Panc1 (cell line): Measurements from ENCODE around the gene TTLL6. TPM values are rescaled to one million over a fixed set of nuclear protein-coding genes. Genes with fewer than 3 reads are reported as not detected.

Experiments used
- ATAC-seq: fragments of 200-7000 bp; cut with Tn5 transposase; 2 replicates; pipeline ENCODE4 v1.9.1; 2020; ENCODE audit warnings: mild to moderate bottlenecking, moderate library complexity
- BruUV-seq: library from RNA; stranded (reverse); fragments of 400-500 nt; replicated peaks from 2 replicates; lab custom pipeline; 2021; lab: Mats Ljungman, UMichigan
- CTCF ChIA-PET: fragments of 300-600 bp; sonication (Branson Sonifier 250); formaldehyde crosslinking; loops from one replicate; lab custom pipeline; 2022; ENCODE audit warnings: antibody characterized with exemption; lab: Charles Lee
- POLR2A ChIA-PET: fragments of 300-600 bp; sonication (Branson Sonifier 250); formaldehyde crosslinking; loops from one replicate; lab custom pipeline; 2022; ENCODE audit warnings: antibody characterized with exemption; lab: Charles Lee
- DNase-seq: peaks from one replicate; pipeline ENCODE4 v3.0.0-alpha.2; 2010; ENCODE audit warnings: low read depth, low spot score
- H3K27ac ChIP-seq: 2 replicates; pipeline ENCODE4 v1.5.1; 2011; ENCODE audit warnings: mild to moderate bottlenecking, low read length, inconsistent platforms
- H3K27me3 ChIP-seq: fragments of 200-500 bp; sonication (Bioruptor generic); 2 replicates; pipeline ENCODE4 v1.6.0; 2014; ENCODE audit warnings: low read length, inconsistent platforms; ENCODE audit not compliant: control insufficient read depth, insufficient read depth
- H3K36me3 ChIP-seq: fragments of 200-500 bp; sonication (Bioruptor generic); 2 replicates; pipeline ENCODE4 v1.5.1; 2014; ENCODE audit warnings: inconsistent platforms, mild to moderate bottlenecking, low read length, moderate library complexity; ENCODE audit not compliant: control insufficient read depth, insufficient read depth
- H3K4me1 ChIP-seq: 2 replicates; pipeline ENCODE4 v1.5.1; 2011; ENCODE audit warnings: inconsistent platforms, mild to moderate bottlenecking, low read length, moderate library complexity; ENCODE audit not compliant: control insufficient read depth, insufficient read depth
- H3K4me3 ChIP-seq, 2 experiments: 2 replicates each; pipeline ENCODE4 v1.5.1; 2011 to 2012; ENCODE audit warnings: low read depth in 2 of 2, low read length in 2 of 2, mild to moderate bottlenecking in 2 of 2, inconsistent platforms in 1 of 2, moderate library complexity in 1 of 2
- H3K9me3 ChIP-seq: fragments of 200-500 bp; sonication (Bioruptor generic); 2 replicates; pipeline ENCODE4 v1.5.1; 2014; ENCODE audit warnings: low read depth, mild to moderate bottlenecking, inconsistent platforms, low read length, moderate library complexity; ENCODE audit not compliant: control insufficient read depth, insufficient read depth
- POLR2AphosphoS5 ChIP-seq: IDR thresholded peaks from 2 replicates; pipeline ENCODE4 v1.6.1; 2012; ENCODE audit warnings: mild to moderate bottlenecking, low read depth, low read length, moderate library complexity
- SIN3A ChIP-seq: IDR thresholded peaks from 2 replicates; pipeline ENCODE4 v1.6.1; 2012; ENCODE audit warnings: low read depth, mild to moderate bottlenecking, low read length, moderate library complexity, borderline replicate concordance; ENCODE audit not compliant: insufficient read depth
- TCF7L2 ChIP-seq: IDR thresholded peaks from 2 replicates; pipeline ENCODE4 v1.6.1; 2011; ENCODE audit warnings: mild to moderate bottlenecking, low read depth, low read length, inconsistent platforms
- in situ Hi-C: cut with HindIII; loops from 2 replicates; pipeline ENCODE4 v1.10.0; 2016; ENCODE audit warnings: low sequenced_read_pairs, low pct_unique_long_range_greater_than_20kb
- intact Hi-C: fragments of 100-400 bp; cut with micrococcal nuclease; formaldehyde crosslinking; loops from one replicate; pipeline ENCODE4 v1.10.0; 2022; ENCODE audit not compliant: unreplicated experiment
- total RNA-seq: library from RNA; stranded (reverse); gene quantifications from one replicate; pipeline ENCODE4 v1.2.1, GENCODE V29; 2021; ENCODE audit not compliant: unreplicated experiment
- TF ChIP-seq, protein P1 (sequence below), 2 experiments: IDR thresholded peaks; 2 replicates each; pipeline ENCODE4 v1.6.1; 2011 to 2012; ENCODE audit warnings: low read depth in 2 of 2, control low read depth in 1 of 2, low read length in 1 of 2, mild to moderate bottlenecking in 1 of 2, moderate library complexity in 1 of 2; ENCODE audit not compliant: insufficient read depth in 1 of 2
- TF ChIP-seq, protein P2 (sequence below): fragments of 450-650 bp; IDR thresholded peaks from 2 replicates; pipeline ENCODE4 v1.5.1; 2017; ENCODE audit warnings: mild to moderate bottlenecking

The TTLL6 gene
- total RNA-seq, 1 experiment from 2014 or later, result 2.5 TPM

DNA sequence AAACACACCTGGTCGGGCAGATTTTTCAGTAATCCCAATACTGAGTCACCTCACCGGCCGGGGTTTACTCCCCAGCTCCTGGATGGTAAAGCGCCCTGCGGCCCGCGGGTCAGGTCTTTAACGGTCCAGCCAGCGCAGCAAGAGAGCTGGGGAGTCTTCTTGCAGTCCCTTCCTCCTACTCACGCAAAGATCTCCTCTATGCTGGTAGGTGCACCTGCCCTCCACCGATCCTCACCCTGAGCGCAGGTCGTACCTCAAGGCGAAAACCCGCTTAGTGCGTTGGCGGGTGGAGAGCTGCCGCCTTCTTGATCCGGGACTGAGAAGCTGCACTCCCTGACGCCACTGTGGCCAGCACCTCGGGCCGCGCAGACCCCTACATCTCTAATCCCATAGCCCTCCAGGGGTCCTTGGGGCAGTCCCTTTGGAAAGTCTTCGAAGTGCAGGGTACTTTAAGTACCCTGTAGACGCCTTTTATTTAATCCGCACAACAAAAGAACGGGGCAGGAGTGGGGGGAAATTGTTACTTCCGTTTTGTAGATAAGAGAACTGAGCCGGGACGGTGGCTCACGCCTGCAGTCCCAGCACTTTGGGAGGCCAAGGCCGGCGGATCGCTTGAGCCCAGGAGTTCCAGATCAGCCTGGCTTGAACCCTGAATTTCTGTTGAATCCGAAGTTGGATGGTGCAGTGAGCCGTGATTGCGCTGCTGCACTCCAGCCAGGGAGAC, 78.1 kb downstream of the TTLL6 start:
- Histone ChIP-seq H3K9me3 (no peaks in the 10 kb centered on the region), H3K27me3 (no peaks in the 10 kb centered on the region; the same call in 1 of the 2 replicates), H3K27ac (no peak overlapping the region), H3K4me1 (no peaks in the 10 kb centered on the region), H3K36me3 (no peaks in the 10 kb centered on the region), H3K4me3 (no peak overlapping the region)
- intact Hi-C loops (no loop called here), in situ Hi-C loops (loop anchor here (5.0 to 10.0 kb wide), 2 partner anchors 63 to 166 kb away; partner anchors contain the start of gene UBE2Z)
- POLR2A ChIA-PET, result interaction anchor here (0.7 kb wide), 1 partner anchor 62 kb away, joined by 3 read pairs; no protein-coding TSS in a partner anchor
- BruUV-seq, result no TSS peak
- CTCF ChIA-PET, result interaction anchor here (0.9 kb wide), 1 partner anchor 140 kb away, joined by 5 read pairs; no protein-coding TSS in a partner anchor
- TF ChIP-seq POLR2AphosphoS5 (no peak), TCF7L2 (no peak), SIN3A (no peak)
- TF ChIP-seq, protein P1, sequence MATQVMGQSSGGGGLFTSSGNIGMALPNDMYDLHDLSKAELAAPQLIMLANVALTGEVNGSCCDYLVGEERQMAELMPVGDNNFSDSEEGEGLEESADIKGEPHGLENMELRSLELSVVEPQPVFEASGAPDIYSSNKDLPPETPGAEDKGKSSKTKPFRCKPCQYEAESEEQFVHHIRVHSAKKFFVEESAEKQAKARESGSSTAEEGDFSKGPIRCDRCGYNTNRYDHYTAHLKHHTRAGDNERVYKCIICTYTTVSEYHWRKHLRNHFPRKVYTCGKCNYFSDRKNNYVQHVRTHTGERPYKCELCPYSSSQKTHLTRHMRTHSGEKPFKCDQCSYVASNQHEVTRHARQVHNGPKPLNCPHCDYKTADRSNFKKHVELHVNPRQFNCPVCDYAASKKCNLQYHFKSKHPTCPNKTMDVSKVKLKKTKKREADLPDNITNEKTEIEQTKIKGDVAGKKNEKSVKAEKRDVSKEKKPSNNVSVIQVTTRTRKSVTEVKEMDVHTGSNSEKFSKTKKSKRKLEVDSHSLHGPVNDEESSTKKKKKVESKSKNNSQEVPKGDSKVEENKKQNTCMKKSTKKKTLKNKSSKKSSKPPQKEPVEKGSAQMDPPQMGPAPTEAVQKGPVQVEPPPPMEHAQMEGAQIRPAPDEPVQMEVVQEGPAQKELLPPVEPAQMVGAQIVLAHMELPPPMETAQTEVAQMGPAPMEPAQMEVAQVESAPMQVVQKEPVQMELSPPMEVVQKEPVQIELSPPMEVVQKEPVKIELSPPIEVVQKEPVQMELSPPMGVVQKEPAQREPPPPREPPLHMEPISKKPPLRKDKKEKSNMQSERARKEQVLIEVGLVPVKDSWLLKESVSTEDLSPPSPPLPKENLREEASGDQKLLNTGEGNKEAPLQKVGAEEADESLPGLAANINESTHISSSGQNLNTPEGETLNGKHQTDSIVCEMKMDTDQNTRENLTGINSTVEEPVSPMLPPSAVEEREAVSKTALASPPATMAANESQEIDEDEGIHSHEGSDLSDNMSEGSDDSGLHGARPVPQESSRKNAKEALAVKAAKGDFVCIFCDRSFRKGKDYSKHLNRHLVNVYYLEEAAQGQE (IDR thresholded peaks at IDR 0.05; ENCODE audit: insufficient read depth in 1 of 2, low read depth in 2 of 2, low read length in 1 of 2), result no peak
- TF ChIP-seq, protein P2, sequence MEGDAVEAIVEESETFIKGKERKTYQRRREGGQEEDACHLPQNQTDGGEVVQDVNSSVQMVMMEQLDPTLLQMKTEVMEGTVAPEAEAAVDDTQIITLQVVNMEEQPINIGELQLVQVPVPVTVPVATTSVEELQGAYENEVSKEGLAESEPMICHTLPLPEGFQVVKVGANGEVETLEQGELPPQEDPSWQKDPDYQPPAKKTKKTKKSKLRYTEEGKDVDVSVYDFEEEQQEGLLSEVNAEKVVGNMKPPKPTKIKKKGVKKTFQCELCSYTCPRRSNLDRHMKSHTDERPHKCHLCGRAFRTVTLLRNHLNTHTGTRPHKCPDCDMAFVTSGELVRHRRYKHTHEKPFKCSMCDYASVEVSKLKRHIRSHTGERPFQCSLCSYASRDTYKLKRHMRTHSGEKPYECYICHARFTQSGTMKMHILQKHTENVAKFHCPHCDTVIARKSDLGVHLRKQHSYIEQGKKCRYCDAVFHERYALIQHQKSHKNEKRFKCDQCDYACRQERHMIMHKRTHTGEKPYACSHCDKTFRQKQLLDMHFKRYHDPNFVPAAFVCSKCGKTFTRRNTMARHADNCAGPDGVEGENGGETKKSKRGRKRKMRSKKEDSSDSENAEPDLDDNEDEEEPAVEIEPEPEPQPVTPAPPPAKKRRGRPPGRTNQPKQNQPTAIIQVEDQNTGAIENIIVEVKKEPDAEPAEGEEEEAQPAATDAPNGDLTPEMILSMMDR, result no peak
- DNase-seq (no peak), ATAC-seq (no peak)

DNA sequence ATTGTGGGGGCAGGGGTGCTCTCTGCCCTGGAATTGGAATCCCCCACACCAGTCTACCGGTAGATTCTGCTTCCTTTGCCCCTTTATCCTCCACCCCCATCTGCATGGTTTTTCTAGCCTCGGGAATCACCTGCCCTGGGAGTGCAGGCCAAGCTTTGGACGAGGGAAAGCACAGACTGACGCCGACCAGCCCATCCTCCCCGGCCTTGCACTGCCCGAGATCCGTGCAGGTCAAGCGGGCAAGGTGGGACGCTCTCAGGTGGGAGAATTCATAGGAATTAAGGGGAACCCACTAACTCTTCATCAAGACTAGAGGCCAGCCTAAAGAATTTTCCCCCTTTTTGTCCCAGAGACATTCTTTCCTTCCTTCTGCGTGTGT, 78.6 kb downstream of the TTLL6 start:
- ChIA-PET CTCF (interaction anchor here (1.2 kb wide), 1 partner anchor 141 kb away, joined by 4 read pairs; no protein-coding TSS in a partner anchor), POLR2A (interaction anchor here (0.7 kb wide), 1 partner anchor 10 kb away, joined by 3 read pairs; the partner anchor contains the start of gene HOXB13)
- DNase-seq, result no peak
- H3K9me3 ChIP-seq, result no peaks in the 10 kb centered on the region
- BruUV-seq, result no TSS peak
- H3K27me3 ChIP-seq, result no peaks in the 10 kb centered on the region; the same call in 1 of the 2 replicates
- in situ Hi-C loops, result loop anchor here (5.0 to 10.0 kb wide), 2 partner anchors 64 to 166 kb away; partner anchors contain the start of gene UBE2Z
- H3K36me3 ChIP-seq, result no peaks in the 10 kb centered on the region
- no peak overlapping the region for H3K4me3 ChIP-seq
- intact Hi-C loops, result no loop called here
- TF ChIP-seq TCF7L2, result no peak
- no peak for TF ChIP-seq SIN3A
- TF ChIP-seq, protein P1 (IDR thresholded peaks at IDR 0.05; ENCODE audit: insufficient read depth in 1 of 2, low read depth in 2 of 2, low read length in 1 of 2), result no peak
- ATAC-seq, result no peak
- no peak overlapping the region for H3K27ac ChIP-seq
- no peaks in the 10 kb centered on the region for H3K4me1 ChIP-seq
